ENCODE measurements around the gene SVOPL.

DNA sequence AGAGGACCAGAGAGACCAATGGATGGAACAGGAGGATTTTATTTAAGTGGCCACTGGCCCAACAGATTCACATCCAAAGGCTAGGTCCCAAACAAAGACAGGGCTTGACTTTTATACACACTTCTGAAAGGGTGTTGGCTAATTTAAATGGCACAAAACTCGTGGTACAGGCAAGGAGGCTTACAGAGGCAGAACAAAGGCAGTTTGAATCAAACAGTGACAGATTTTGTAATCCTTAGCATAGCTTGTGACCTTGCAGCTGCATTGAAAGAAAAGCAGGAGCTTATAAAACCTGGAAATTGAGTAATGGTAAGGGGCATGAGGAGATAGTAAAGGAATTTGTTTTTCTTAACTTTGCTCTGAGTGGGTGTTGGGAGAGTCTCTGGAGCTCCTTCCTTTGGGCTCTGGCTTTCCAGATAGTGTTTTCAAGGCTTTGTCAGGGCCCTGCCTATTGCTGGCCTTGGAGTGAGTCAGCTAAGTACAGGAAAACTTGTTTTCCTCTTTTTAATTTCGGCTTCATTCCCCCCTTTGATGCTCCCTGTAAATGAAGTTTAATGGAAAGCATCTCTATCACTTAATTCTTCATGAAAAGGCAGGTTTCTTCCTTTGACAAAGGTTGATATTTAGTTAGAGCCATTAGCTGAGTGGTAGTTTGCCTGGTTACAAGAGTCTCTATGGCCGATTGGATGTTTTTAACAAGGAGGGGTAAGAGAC lies 144.2 kb downstream of the SVOPL start:
- TF ChIP-seq, protein P1, sequence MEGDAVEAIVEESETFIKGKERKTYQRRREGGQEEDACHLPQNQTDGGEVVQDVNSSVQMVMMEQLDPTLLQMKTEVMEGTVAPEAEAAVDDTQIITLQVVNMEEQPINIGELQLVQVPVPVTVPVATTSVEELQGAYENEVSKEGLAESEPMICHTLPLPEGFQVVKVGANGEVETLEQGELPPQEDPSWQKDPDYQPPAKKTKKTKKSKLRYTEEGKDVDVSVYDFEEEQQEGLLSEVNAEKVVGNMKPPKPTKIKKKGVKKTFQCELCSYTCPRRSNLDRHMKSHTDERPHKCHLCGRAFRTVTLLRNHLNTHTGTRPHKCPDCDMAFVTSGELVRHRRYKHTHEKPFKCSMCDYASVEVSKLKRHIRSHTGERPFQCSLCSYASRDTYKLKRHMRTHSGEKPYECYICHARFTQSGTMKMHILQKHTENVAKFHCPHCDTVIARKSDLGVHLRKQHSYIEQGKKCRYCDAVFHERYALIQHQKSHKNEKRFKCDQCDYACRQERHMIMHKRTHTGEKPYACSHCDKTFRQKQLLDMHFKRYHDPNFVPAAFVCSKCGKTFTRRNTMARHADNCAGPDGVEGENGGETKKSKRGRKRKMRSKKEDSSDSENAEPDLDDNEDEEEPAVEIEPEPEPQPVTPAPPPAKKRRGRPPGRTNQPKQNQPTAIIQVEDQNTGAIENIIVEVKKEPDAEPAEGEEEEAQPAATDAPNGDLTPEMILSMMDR (IDR thresholded peaks at IDR 0.05) = no peak
- no peak for TF ChIP-seq POLR2A (IDR thresholded peaks at IDR 0.05)
- no peak for TF ChIP-seq POLR2AphosphoS5 (IDR thresholded peaks at IDR 0.05)

Measured in breast epithelium (tissue), 3 donors.